BLaER1 treated with 17β-estradiol and CSF1 and Interleukin-3, amounts not matched to agents 10 nM and 100 nM (cell line): ENCODE measurements around the gene GLB1L.
"Not testable (repeated sequence)": the region's sequence is repeated elsewhere in the genome, so short reads cannot be mapped to it uniquely, and the experiment has no call there.

Experiments used
- H3K27ac ChIP-seq, 11 experiments: shearing (Covaris generic); formaldehyde crosslinking; 2 replicates each; pipeline ENCODE4 v1.8.1; 2022
- H3K27me3 ChIP-seq, 11 experiments: shearing (Covaris generic); formaldehyde crosslinking; 2 replicates each; pipeline ENCODE4 v1.8.1; 2022
- H3K36me3 ChIP-seq, 11 experiments: shearing (Covaris generic); formaldehyde crosslinking; 2 replicates each; pipeline ENCODE4 v1.8.1; 2022
- H3K4me1 ChIP-seq, 10 experiments: shearing (Covaris generic); formaldehyde crosslinking; 2 replicates each; pipeline ENCODE4 v1.8.1; 2022
- H3K4me2 ChIP-seq, 11 experiments: shearing (Covaris generic); formaldehyde crosslinking; 2 replicates each; pipeline ENCODE4 v1.8.1; 2022
- H3K4me3 ChIP-seq, 10 experiments: shearing (Covaris generic); formaldehyde crosslinking; 2 replicates each; pipeline ENCODE4 v1.8.1; 2022
- H3K9ac ChIP-seq, 11 experiments: shearing (Covaris generic); formaldehyde crosslinking; 2 replicates each; pipeline ENCODE4 v1.8.1; 2022
- H3K9me3 ChIP-seq, 11 experiments: shearing (Covaris generic); formaldehyde crosslinking; replicated peaks in 1 of 11; 2 replicates each; pipeline ENCODE4 v1.8.1; 2022
- H4K20me1 ChIP-seq, 11 experiments: shearing (Covaris generic); formaldehyde crosslinking; 2 replicates each; pipeline ENCODE4 v1.8.1; 2022
- Cebpa-rat ChIP-seq, 11 experiments: shearing (Covaris generic); IDR thresholded peaks; 2 replicates each; pipeline ENCODE4 v1.8.1; 2022

Gene GLB1L

GRCh38 chr2:219269362-219270054 lies 24.3 kb upstream of the GLB1L start:
- H3K36me3 ChIP-seq, result no peaks in the 10 kb centered on the region
- H3K27me3 ChIP-seq, result no peaks in the 10 kb centered on the region
- H3K9me3 ChIP-seq, result no peaks in the 10 kb centered on the region
- H3K4me3 ChIP-seq, result no peak overlapping the region
- H3K27ac ChIP-seq, result no peak overlapping the region
- H3K4me1 ChIP-seq, result peaks cover 0 to 8% (median 0%) of the 10 kb centered on the region in 10 experiments; a peak in 4 of 20 replicates
- H3K4me2 ChIP-seq, result no peak overlapping the region
- no peak for TF ChIP-seq Cebpa-rat (IDR thresholded peaks at IDR 0.05)
- no peak overlapping the region for H3K9ac ChIP-seq
- H4K20me1 ChIP-seq, result no peaks in the 10 kb centered on the region; a peak in 2 of 22 replicates

GRCh38 chr2:219268294-219268693 lies 23.1 kb upstream of the GLB1L start:
- TF ChIP-seq Cebpa-rat (IDR thresholded peaks at IDR 0.05), result no peak
- Histone ChIP-seq H3K4me2 (no peak overlapping the region), H3K27me3 (no peaks in the 10 kb centered on the region), H3K4me3 (no peak overlapping the region), H3K9me3 (no peaks in the 10 kb centered on the region), H3K27ac (no peak overlapping the region), H3K36me3 (no peaks in the 10 kb centered on the region), H3K9ac (no peak overlapping the region), H3K4me1 (peaks cover 0 to 8% (median 0%) of the 10 kb centered on the region in 10 experiments; a peak in 4 of 20 replicates), H4K20me1 (no peaks in the 10 kb centered on the region; a peak in 1 of 22 replicates)

- peak overlapping the region in 1 of 11 experiments; percentile 5; a peak in 1 of 22 replicates for H3K4me2 ChIP-seq
- H3K27me3 ChIP-seq, result no peaks in the 10 kb centered on the region
- TF ChIP-seq Cebpa-rat (IDR thresholded peaks at IDR 0.05), result no peak
- H3K4me1 ChIP-seq, result peaks cover 0 to 8% (median 2%) of the 10 kb centered on the region in 10 experiments; a peak in 8 of 20 replicates
- no peak overlapping the region for H3K9ac ChIP-seq
- no peaks in the 10 kb centered on the region for H3K9me3 ChIP-seq
- H4K20me1 ChIP-seq, result no peaks in the 10 kb centered on the region; a peak in 1 of 22 replicates
- no peak overlapping the region for H3K4me3 ChIP-seq
- no peak overlapping the region for H3K27ac ChIP-seq
- H3K36me3 ChIP-seq, result no peaks in the 10 kb centered on the region
Observed at GRCh38 chr2:219266886-219267285, 21.6 kb upstream of the GLB1L start.

GRCh38 chr2:219266232-219266631 lies 21.0 kb upstream of the GLB1L start:
- no peak overlapping the region for H3K27ac ChIP-seq
- no peaks in the 10 kb centered on the region for H3K27me3 ChIP-seq
- H3K9me3 ChIP-seq, result no peaks in the 10 kb centered on the region
- H3K9ac ChIP-seq, result no peak overlapping the region
- H3K4me3 ChIP-seq, result no peak overlapping the region
- H3K36me3 ChIP-seq, result no peaks in the 10 kb centered on the region
- TF ChIP-seq Cebpa-rat (IDR thresholded peaks at IDR 0.05), result no peak
- 0 out of 22 replicates have a peak overlapping the region, but pooled peaks of 1 of the 11 experiments have one; percentile 5 for H3K4me2 ChIP-seq
- peaks cover 2 to 14% (median 9%) of the 10 kb centered on the region in 10 experiments for H3K4me1 ChIP-seq
- no peaks in the 10 kb centered on the region; a peak in 1 of 22 replicates for H4K20me1 ChIP-seq

- Histone ChIP-seq H3K9ac (no peak overlapping the region; a peak in 1 of 22 replicates), H4K20me1 (no peaks in the 10 kb centered on the region), H3K36me3 (no peaks in the 10 kb centered on the region), H3K27ac (no peak overlapping the region), H3K27me3 (no peaks in the 10 kb centered on the region), H3K4me2 (peak overlapping the region; percentile 18 to 77 (median 67); a peak in 21 of 22 replicates), H3K4me1 (peaks cover 7 to 18% (median 14%) of the 10 kb centered on the region in 10 experiments), H3K9me3 (no peaks in the 10 kb centered on the region), H3K4me3 (no peak overlapping the region)
- TF ChIP-seq Cebpa-rat (IDR thresholded peaks at IDR 0.05), result no peak
Observed at GRCh38 chr2:219261024-219261855, 16.0 kb upstream of the GLB1L start.

- not testable (repeated sequence) for H3K27ac ChIP-seq, H3K27me3 ChIP-seq, H3K36me3 ChIP-seq, H4K20me1 ChIP-seq, H3K9me3 ChIP-seq, H3K9ac ChIP-seq, H3K4me3 ChIP-seq, H3K4me2 ChIP-seq
- peaks cover 18 to 37% (median 31%) of the 10 kb centered on the region in 10 experiments for H3K4me1 ChIP-seq
Observed at GRCh38 chr2:219258942-219259341, 13.7 kb upstream of the GLB1L start.

- H3K9me3 ChIP-seq, result no peaks in the 10 kb centered on the region
- TF ChIP-seq Cebpa-rat (IDR thresholded peaks at IDR 0.05), result peak in 10 of 11 experiments; percentile 27 to 90 (median 72); a peak in 17 of 22 replicates
- H3K36me3 ChIP-seq, result peaks cover 0 to 17% (median 6%) of the 10 kb centered on the region in 11 experiments; a peak in 8 of 22 replicates
- H3K4me3 ChIP-seq, result peak overlapping the region; percentile 59 to 78 (median 66)
- peaks cover 0 to 24% (median 0%) of the 10 kb centered on the region in 11 experiments; a peak in 3 of 22 replicates for H4K20me1 ChIP-seq
- peaks cover 0 to 20% (median 14%) of the 10 kb centered on the region in 11 experiments; a peak in 10 of 22 replicates for H3K27me3 ChIP-seq
- peak overlapping the region; percentile 66 to 81 (median 78) for H3K9ac ChIP-seq
- H3K27ac ChIP-seq, result peak overlapping the region; percentile 18 to 88 (median 77); a peak in 21 of 22 replicates
- H3K4me1 ChIP-seq, result peaks cover 47 to 62% (median 59%) of the 10 kb centered on the region in 10 experiments
- H3K4me2 ChIP-seq, result peak overlapping the region; percentile 91 to 100 (median 99)
Observed at GRCh38 chr2:219254590-219255201, 9.5 kb upstream of the GLB1L start.

GRCh38 chr2:219253753-219254589 lies 8.7 kb upstream of the GLB1L start, which contains the start of gene TUBA4A:
TSS of gene TUBA4A (minus strand) at chr2:219253918. CDS start at chr2:219253858, 60 bp downstream.
- Histone ChIP-seq H3K9ac (peak within 1 kb of the TSS; percentile 66 to 81 (median 78)), H3K4me2 (peak within 1 kb of the TSS; percentile 91 to 100 (median 99)), H3K9me3 (no peaks in the 10 kb centered on the region), H3K36me3 (peaks cover 0 to 17% (median 6%) of the 10 kb centered on the region in 11 experiments; a peak in 8 of 22 replicates), H3K4me1 (peaks cover 54 to 69% (median 67%) of the 10 kb centered on the region in 10 experiments), H4K20me1 (peaks cover 0 to 28% (median 0%) of the 10 kb centered on the region in 11 experiments; a peak in 3 of 22 replicates), H3K27ac (peak within 1 kb of the TSS; percentile 18 to 88 (median 77); a peak in 21 of 22 replicates), H3K27me3 (peaks cover 0 to 20% (median 14%) of the 10 kb centered on the region in 11 experiments; a peak in 10 of 22 replicates), H3K4me3 (peak within 1 kb of the TSS; percentile 59 to 78 (median 66))
- TF ChIP-seq Cebpa-rat (IDR thresholded peaks at IDR 0.05), result no peak
